Gastroesophageal sphincter (tissue), 3 donors: ENCODE results near the gene MYL10.

Experiments used
- POLR2A ChIP-seq, 2 donors: fragments of 450-650 bp; IDR thresholded peaks; one replicate each; pipeline ENCODE4 v1.6.1; 2017; ENCODE audit warnings: antibody characterized with exemption in 2 of 2, mild to moderate bottlenecking in 2 of 2, moderate library complexity in 1 of 2
- TF ChIP-seq, protein P1 (sequence below), 4 experiments: fragments of 200-600 bp in 2 of 4; fragments of 450-650 bp in 2 of 4; sonication (generic) in 1 of 4; IDR thresholded peaks; one replicate each; pipeline ENCODE4 v1.5.1; 2017 to 2019; ENCODE audit warnings: antibody characterized with exemption in 4 of 4, mild to moderate bottlenecking in 2 of 4, moderate library complexity in 2 of 4

GRCh38 chr7:101586078-101586905 lies 42.8 kb downstream of the MYL10 start:
- TF ChIP-seq, protein P1, sequence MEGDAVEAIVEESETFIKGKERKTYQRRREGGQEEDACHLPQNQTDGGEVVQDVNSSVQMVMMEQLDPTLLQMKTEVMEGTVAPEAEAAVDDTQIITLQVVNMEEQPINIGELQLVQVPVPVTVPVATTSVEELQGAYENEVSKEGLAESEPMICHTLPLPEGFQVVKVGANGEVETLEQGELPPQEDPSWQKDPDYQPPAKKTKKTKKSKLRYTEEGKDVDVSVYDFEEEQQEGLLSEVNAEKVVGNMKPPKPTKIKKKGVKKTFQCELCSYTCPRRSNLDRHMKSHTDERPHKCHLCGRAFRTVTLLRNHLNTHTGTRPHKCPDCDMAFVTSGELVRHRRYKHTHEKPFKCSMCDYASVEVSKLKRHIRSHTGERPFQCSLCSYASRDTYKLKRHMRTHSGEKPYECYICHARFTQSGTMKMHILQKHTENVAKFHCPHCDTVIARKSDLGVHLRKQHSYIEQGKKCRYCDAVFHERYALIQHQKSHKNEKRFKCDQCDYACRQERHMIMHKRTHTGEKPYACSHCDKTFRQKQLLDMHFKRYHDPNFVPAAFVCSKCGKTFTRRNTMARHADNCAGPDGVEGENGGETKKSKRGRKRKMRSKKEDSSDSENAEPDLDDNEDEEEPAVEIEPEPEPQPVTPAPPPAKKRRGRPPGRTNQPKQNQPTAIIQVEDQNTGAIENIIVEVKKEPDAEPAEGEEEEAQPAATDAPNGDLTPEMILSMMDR (IDR thresholded peaks at IDR 0.05): no peak
- TF ChIP-seq POLR2A (IDR thresholded peaks at IDR 0.05): no peak
